GM12878 (cell line): ENCODE measurements around the gene ACO1. TPM values are rescaled to one million over a fixed set of nuclear protein-coding genes. Genes with fewer than 3 reads are reported as not detected.

Experiments
- ATAC-seq: fragments of 200-7000 bp; cut with Tn5 transposase; 3 replicates; pipeline ENCODE4 v1.9.1; 2020; ENCODE audit warnings: mild to moderate bottlenecking, moderate library complexity
- BruUV-seq: library from RNA; stranded (reverse); fragments of 400-500 nt; replicated peaks from 2 replicates; lab custom pipeline; 2021; lab: Mats Ljungman, UMichigan
- CTCF ChIA-PET: fragments of 300-600 bp; sonication (Branson Sonifier 250); formaldehyde crosslinking; extraction: SDS; loops from one replicate; lab custom pipeline; 2021; ENCODE audit warnings: inconsistent platforms; lab: Yijun Ruan, JAX
- POLR2A ChIA-PET: fragments of 350-600 bp; formaldehyde crosslinking; extraction: SDS; loops from one replicate; lab custom pipeline; 2021; ENCODE audit warnings: inconsistent platforms; lab: Charles Lee
- RAD21 ChIA-PET: fragments of 300-600 bp; sonication (Branson Sonifier 250); formaldehyde crosslinking; loops from one replicate; lab custom pipeline; 2023; ENCODE audit warnings: antibody characterized with exemption; ENCODE audit not compliant: unreplicated experiment; lab: Charles Lee
- SMC1A ChIA-PET: fragments of 300-600 bp; sonication (Branson Sonifier 250); formaldehyde crosslinking; loops from one replicate; lab custom pipeline; 2023; ENCODE audit not compliant: unreplicated experiment, uncharacterized antibody; lab: Charles Lee
- DNase-seq: peaks from one replicate; pipeline ENCODE4 v3.0.0-alpha.2; 2011; ENCODE audit warnings: low read depth, low spot score
- FAIRE-seq: peaks from 3 replicates; lab custom pipeline; 2011; peaks lifted over from hg19 to GRCh38; lab: Jason Lieb, UNC
- H2AFZ ChIP-seq: 2 replicates; pipeline ENCODE4 v1.6.0; 2011; ENCODE audit warnings: low read depth, low read length, control low read depth; ENCODE audit not compliant: control insufficient read depth
- H3K27ac ChIP-seq: 2 replicates; pipeline ENCODE4 v1.5.1; 2011; ENCODE audit warnings: control low read depth; ENCODE audit not compliant: control insufficient read depth, insufficient read depth
- H3K27me3 ChIP-seq, 2 experiments: replicated peaks in 1 of 2; 2 replicates each; pipeline versions ENCODE4 v1.6.0 to v1.6.1; 2011; ENCODE audit warnings: low read length in 1 of 2; ENCODE audit not compliant: control insufficient read depth in 2 of 2, insufficient read depth in 2 of 2
- H3K36me3 ChIP-seq, 2 experiments: 2 replicates each; pipeline ENCODE4 v1.5.1; 2011; ENCODE audit warnings: low read length in 1 of 2; ENCODE audit not compliant: control insufficient read depth in 2 of 2, insufficient read depth in 2 of 2
- H3K4me1 ChIP-seq: 2 replicates; pipeline ENCODE4 v1.6.1; 2011; ENCODE audit warnings: mild to moderate bottlenecking, low read length, moderate library complexity, mixed read lengths; ENCODE audit not compliant: control insufficient read depth, insufficient read depth
- H3K4me2 ChIP-seq: 2 replicates; pipeline ENCODE4 v1.6.0; 2011; ENCODE audit warnings: control low read depth; ENCODE audit not compliant: control insufficient read depth, insufficient read depth
- H3K4me3 ChIP-seq: fragments of 200-600 bp; sonication (generic); 2 replicates; pipeline ENCODE4 v1.5.1; 2016
- H3K79me2 ChIP-seq: 2 replicates; pipeline ENCODE4 v1.6.0; 2011; ENCODE audit warnings: low read length; ENCODE audit not compliant: control insufficient read depth, insufficient read depth
- H3K9ac ChIP-seq: 2 replicates; pipeline ENCODE4 v1.8.0; 2011; ENCODE audit warnings: low read length, control low read depth, mixed read lengths; ENCODE audit not compliant: control insufficient read depth, insufficient read depth
- H3K9me3 ChIP-seq: replicated peaks from 3 replicates; pipeline ENCODE4 v1.5.1; 2011; ENCODE audit warnings: mild to moderate bottlenecking, low read length; ENCODE audit not compliant: control insufficient read depth, insufficient read depth
- H4K20me1 ChIP-seq: 2 replicates; pipeline ENCODE4 v1.6.0; 2011; ENCODE audit not compliant: control insufficient read depth, insufficient read depth
- NFXL1 ChIP-seq: fragments of 450-650 bp; IDR thresholded peaks from 2 replicates; pipeline ENCODE4 v1.6.1; 2017; ENCODE audit warnings: antibody characterized with exemption, mild to moderate bottlenecking, borderline replicate concordance
- POLR2AphosphoS2 ChIP-seq: IDR thresholded peaks from 2 replicates; pipeline ENCODE4 v1.6.1; 2011; ENCODE audit warnings: low read depth, mild to moderate bottlenecking, low read length, improper control_type of control experiment, moderate library complexity
- WGBS: methylation state at CpG from one replicate; pipeline ENCODE4 v1.1.6; 2016; ENCODE audit warnings: low lambda C conversion rate; ENCODE audit not compliant: insufficient replicate concordance, insufficient coverage; ENCODE audit errors: missing lambda C conversion rate; 5-methylcytosine and 5-hydroxymethylcytosine counted together
- in situ Hi-C: fragments of 300-500 bp; cut with MboI; formaldehyde crosslinking; loops from 9 replicates; pipeline ENCODE4 v1.14.3; 2018; ENCODE audit warnings: mixed read lengths
- intact Hi-C: fragments of 100-400 bp; cut with micrococcal nuclease; formaldehyde crosslinking; loops from one replicate; pipeline ENCODE4 v1.14.2; 2022; ENCODE audit not compliant: unreplicated experiment
- polyA plus RNA-seq, 11 experiments: library from polyadenylated mRNA; depleted of rRNA in 4 of 11; unstranded in 6 of 11; stranded (reverse) in 5 of 11; fragments of >200 nt; fragmentation: Nextera tagmentation in 4 of 11; fragmentation: Illumina TruSeq in 1 of 11; extraction: Ambion mirVana in 4 of 11; extraction: Trizol in 1 of 11; gene quantifications; 1 replicate in 1 of 11; 2 replicates in 10 of 11; pipeline versions ENCODE4 v1.2.1 to v1.2.3, GENCODE V29; 2011 to 2016; ENCODE audit warnings: inconsistent platforms in 2 of 11, missing spikeins in 2 of 11, low read depth in 1 of 11
- total RNA-seq, 4 experiments: library from RNA; depleted of rRNA in 3 of 4; stranded (reverse); fragments of >200 nt in 3 of 4; fragmentation: Illumina TruSeq in 1 of 4; extraction: Trizol in 1 of 4; gene quantifications; 2 replicates each; pipeline versions ENCODE4 v1.2.1 to v1.2.3, GENCODE V29; 2013 to 2021
- TF ChIP-seq, protein P1 (sequence below): fragments of 450-650 bp; IDR thresholded peaks from 2 replicates; pipeline ENCODE4 v1.6.1; 2016; ENCODE audit warnings: mild to moderate bottlenecking
- TF ChIP-seq, protein P2 (sequence below): fragments of 450-650 bp; IDR thresholded peaks from 2 replicates; pipeline ENCODE4 v1.6.1; 2017; ENCODE audit warnings: mild to moderate bottlenecking
- TF ChIP-seq, protein P3 (sequence below): IDR thresholded peaks from 2 replicates; pipeline ENCODE4 v1.6.1; 2011; ENCODE audit warnings: low read depth, mild to moderate bottlenecking, low read length, moderate library complexity, borderline replicate concordance; ENCODE audit errors: extremely low read depth
- TF ChIP-seq, protein P4 (sequence below): fragments of 450-650 bp; IDR thresholded peaks from 2 replicates; pipeline ENCODE4 v1.6.1; 2017; ENCODE audit warnings: borderline replicate concordance

The ACO1 gene
- total and polyA plus RNA-seq, 10 of the 15 experiments (the other 5 are each of a cell fraction or from before 2014, with no cell fraction given): 0.21 to 6.5 (median 3.3) TPM

DNA sequence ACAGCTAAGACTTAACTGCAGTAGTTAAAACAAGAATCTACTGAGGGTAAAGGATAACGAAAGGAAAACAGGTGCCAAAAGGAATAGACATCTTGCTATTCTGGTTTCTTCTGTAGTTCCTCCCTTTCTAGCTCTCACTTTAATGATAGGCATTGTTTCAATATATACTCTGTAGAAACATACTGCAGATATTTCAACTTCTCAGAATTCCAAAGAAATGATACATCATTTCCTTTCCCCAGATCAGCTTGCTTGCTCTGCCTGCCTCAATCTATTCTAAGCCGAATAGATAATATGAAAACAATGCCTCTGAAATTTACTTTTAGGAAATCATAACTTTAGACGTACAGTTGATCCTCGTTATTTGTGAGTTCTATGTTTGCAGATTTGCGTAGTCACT is 46.3 kb downstream of the ACO1 start:
- ChIA-PET POLR2A (no interaction called here), RAD21 (interaction anchor here (1.1 to 2.4 kb wide), 2 partner anchors 52 to 141 kb away, joined by 3 to 11 read pairs; no protein-coding TSS in a partner anchor), SMC1A (interaction anchor here (0.9 to 1.0 kb wide), 3 partner anchors 9 to 149 kb away, joined by 3 to 5 read pairs (median 3); no protein-coding TSS in a partner anchor), CTCF (interaction anchor here (1.1 to 4.7 kb wide), 3 partner anchors 19 to 141 kb away, joined by 3 to 50 read pairs (median 4); no protein-coding TSS in a partner anchor)
- no peak overlapping the region for H2AFZ ChIP-seq
- in situ Hi-C loops: no loop called here
- no peaks in the 10 kb centered on the region for H3K4me1 ChIP-seq
- H3K79me2 ChIP-seq: no peaks in the 10 kb centered on the region
- H4K20me1 ChIP-seq: no peaks in the 10 kb centered on the region
- BruUV-seq: no TSS peak
- ATAC-seq (no peak), DNase-seq (no peak), FAIRE-seq (peak; percentile 56)
- H3K36me3 ChIP-seq: no peaks in the 10 kb centered on the region
- intact Hi-C loops: loop anchor here (5.0 kb wide), 1 partner anchor 142 kb away; the partner anchor contains the start of gene NDUFB6
- H3K4me2 ChIP-seq: no peak overlapping the region
- no peak overlapping the region for H3K9ac ChIP-seq
- no peak overlapping the region for H3K4me3 ChIP-seq
- no peaks in the 10 kb centered on the region for H3K9me3 ChIP-seq
- H3K27me3 ChIP-seq: no peaks in the 10 kb centered on the region
- 98% methylated on average over 5 of the region's 5 CpGs for WGBS
- no peak overlapping the region for H3K27ac ChIP-seq
- TF ChIP-seq, protein P1, sequence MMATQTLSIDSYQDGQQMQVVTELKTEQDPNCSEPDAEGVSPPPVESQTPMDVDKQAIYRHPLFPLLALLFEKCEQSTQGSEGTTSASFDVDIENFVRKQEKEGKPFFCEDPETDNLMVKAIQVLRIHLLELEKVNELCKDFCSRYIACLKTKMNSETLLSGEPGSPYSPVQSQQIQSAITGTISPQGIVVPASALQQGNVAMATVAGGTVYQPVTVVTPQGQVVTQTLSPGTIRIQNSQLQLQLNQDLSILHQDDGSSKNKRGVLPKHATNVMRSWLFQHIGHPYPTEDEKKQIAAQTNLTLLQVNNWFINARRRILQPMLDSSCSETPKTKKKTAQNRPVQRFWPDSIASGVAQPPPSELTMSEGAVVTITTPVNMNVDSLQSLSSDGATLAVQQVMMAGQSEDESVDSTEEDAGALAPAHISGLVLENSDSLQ: no peak
- TF ChIP-seq NFXL1 (no peak), POLR2AphosphoS2 (no peak)
- TF ChIP-seq, protein P2, sequence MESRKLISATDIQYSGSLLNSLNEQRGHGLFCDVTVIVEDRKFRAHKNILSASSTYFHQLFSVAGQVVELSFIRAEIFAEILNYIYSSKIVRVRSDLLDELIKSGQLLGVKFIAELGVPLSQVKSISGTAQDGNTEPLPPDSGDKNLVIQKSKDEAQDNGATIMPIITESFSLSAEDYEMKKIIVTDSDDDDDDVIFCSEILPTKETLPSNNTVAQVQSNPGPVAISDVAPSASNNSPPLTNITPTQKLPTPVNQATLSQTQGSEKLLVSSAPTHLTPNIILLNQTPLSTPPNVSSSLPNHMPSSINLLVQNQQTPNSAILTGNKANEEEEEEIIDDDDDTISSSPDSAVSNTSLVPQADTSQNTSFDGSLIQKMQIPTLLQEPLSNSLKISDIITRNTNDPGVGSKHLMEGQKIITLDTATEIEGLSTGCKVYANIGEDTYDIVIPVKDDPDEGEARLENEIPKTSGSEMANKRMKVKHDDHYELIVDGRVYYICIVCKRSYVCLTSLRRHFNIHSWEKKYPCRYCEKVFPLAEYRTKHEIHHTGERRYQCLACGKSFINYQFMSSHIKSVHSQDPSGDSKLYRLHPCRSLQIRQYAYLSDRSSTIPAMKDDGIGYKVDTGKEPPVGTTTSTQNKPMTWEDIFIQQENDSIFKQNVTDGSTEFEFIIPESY: no peak
- TF ChIP-seq, protein P3, sequence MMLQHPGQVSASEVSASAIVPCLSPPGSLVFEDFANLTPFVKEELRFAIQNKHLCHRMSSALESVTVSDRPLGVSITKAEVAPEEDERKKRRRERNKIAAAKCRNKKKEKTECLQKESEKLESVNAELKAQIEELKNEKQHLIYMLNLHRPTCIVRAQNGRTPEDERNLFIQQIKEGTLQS: no peak
- TF ChIP-seq, protein P4, sequence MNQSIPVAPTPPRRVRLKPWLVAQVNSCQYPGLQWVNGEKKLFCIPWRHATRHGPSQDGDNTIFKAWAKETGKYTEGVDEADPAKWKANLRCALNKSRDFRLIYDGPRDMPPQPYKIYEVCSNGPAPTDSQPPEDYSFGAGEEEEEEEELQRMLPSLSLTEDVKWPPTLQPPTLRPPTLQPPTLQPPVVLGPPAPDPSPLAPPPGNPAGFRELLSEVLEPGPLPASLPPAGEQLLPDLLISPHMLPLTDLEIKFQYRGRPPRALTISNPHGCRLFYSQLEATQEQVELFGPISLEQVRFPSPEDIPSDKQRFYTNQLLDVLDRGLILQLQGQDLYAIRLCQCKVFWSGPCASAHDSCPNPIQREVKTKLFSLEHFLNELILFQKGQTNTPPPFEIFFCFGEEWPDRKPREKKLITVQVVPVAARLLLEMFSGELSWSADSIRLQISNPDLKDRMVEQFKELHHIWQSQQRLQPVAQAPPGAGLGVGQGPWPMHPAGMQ: no peak
